ENCODE measurements around the gene IL4I1. TPM values are rescaled to one million over a fixed set of nuclear protein-coding genes. Genes with fewer than 3 reads are reported as not detected.

The IL4I1 gene
- total RNA-seq, 3 donors from 2014 or later = 0.48 to 2.2 (median 0.66) TPM

GRCh38 chr19:49924004-49924880 lies 27.6 kb upstream of the IL4I1 start:
- Histone ChIP-seq H3K4me1 (peaks cover 4 to 11% of the 10 kb centered on the region in 2 donors), H3K36me3 (no peaks in the 10 kb centered on the region), H3K9me3 (no peaks in the 10 kb centered on the region)

GRCh38 chr19:49923055-49924003 lies 26.6 kb upstream of the IL4I1 start:
- Histone ChIP-seq H3K4me3 (no peak overlapping the region), H3K4me1 (peaks cover 4 to 11% of the 10 kb centered on the region in 2 donors), H3K9me3 (no peaks in the 10 kb centered on the region), H3K27ac (no peak overlapping the region), H3K36me3 (no peaks in the 10 kb centered on the region), H3K27me3 (no peaks in the 10 kb centered on the region)
- no peak for TF ChIP-seq POLR2A (IDR thresholded peaks at IDR 0.05)
- no peak for TF ChIP-seq POLR2AphosphoS5 (IDR thresholded peaks at IDR 0.05)
- TF ChIP-seq CTCF (IDR thresholded peaks at IDR 0.05) = no peak
- intact Hi-C loops (cut with DNase I; ENCODE audit: low total_unique reads) = no loop called here
- no peak for DNase-seq (ENCODE audit: low spot score in 2 of 2)

More at GRCh38 chr19:49924004-49924880, 27.6 kb upstream of the IL4I1 start:
- TF ChIP-seq POLR2A (IDR thresholded peaks at IDR 0.05) (no peak), CTCF (IDR thresholded peaks at IDR 0.05) (no peak), POLR2AphosphoS5 (IDR thresholded peaks at IDR 0.05) (no peak)
- intact Hi-C loops (cut with DNase I; ENCODE audit: low total_unique reads) = no loop called here
- Histone ChIP-seq H3K27ac (no peak overlapping the region), H3K4me3 (no peak overlapping the region), H3K27me3 (no peaks in the 10 kb centered on the region)
- no peak for DNase-seq (ENCODE audit: low spot score in 2 of 2)

- no peaks in the 10 kb centered on the region for H3K36me3 ChIP-seq
- peaks cover 0 to 2% of the 10 kb centered on the region in 2 donors for H3K4me1 ChIP-seq
- TF ChIP-seq POLR2A (IDR thresholded peaks at IDR 0.05) (no peak), CTCF (IDR thresholded peaks at IDR 0.05) (no peak), POLR2AphosphoS5 (IDR thresholded peaks at IDR 0.05) (no peak)
- no peak overlapping the region for H3K4me3 ChIP-seq
- intact Hi-C loops (cut with DNase I; ENCODE audit: low total_unique reads) = no loop called here
- no peak for DNase-seq (ENCODE audit: low spot score in 2 of 2)
- no peaks in the 10 kb centered on the region for H3K9me3 ChIP-seq
- H3K27me3 ChIP-seq = no peaks in the 10 kb centered on the region
- H3K27ac ChIP-seq = no peak overlapping the region
These were observed 25.4 kb upstream of the IL4I1 start for GRCh38 chr19:49921871-49922795.

GRCh38 chr19:49920624-49921363 lies 24.1 kb upstream of the IL4I1 start:
- no peaks in the 10 kb centered on the region for H3K27me3 ChIP-seq
- H3K4me3 ChIP-seq = no peak overlapping the region
- no peak for DNase-seq (ENCODE audit: low spot score in 2 of 2)
- TF ChIP-seq POLR2AphosphoS5 (IDR thresholded peaks at IDR 0.05) (no peak), POLR2A (IDR thresholded peaks at IDR 0.05) (no peak), CTCF (IDR thresholded peaks at IDR 0.05) (no peak)
- no peaks in the 10 kb centered on the region for H3K36me3 ChIP-seq
- no peak overlapping the region for H3K27ac ChIP-seq
- H3K4me1 ChIP-seq = no peaks in the 10 kb centered on the region
- intact Hi-C loops (cut with DNase I; ENCODE audit: low total_unique reads) = no loop called here
- no peaks in the 10 kb centered on the region for H3K9me3 ChIP-seq
